NCI-H146 (cell line): ENCODE measurements around the gene RGS10.
"Not testable (repeated sequence)": the region's sequence is repeated elsewhere in the genome, so short reads cannot be mapped to it uniquely, and the experiment has no call there.

Experiments used
- DNase-seq: peaks from one replicate; lab custom pipeline; 2025; lab: John Stamatoyannopoulos, UW

Gene RGS10

DNA sequence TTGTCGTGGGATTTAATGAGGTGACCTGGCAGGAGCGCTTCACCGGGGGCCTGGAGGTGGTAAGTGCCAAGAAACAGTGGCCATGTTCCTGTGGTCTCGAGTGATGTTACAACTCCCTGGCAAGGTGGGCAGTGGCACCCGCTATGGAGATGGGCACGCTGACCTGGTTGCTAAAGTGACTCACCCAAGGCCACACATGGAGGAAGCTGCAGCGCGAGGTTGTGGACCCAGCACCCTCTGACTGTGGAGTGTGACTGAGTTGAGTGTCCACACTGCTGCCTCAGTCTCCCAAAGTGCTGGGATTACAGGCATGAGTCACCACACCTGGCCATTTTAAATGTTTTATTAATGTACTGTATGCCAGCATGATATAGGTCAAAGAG lies 73.2 kb downstream of the RGS10 start:
- DNase-seq = no peak

DNA sequence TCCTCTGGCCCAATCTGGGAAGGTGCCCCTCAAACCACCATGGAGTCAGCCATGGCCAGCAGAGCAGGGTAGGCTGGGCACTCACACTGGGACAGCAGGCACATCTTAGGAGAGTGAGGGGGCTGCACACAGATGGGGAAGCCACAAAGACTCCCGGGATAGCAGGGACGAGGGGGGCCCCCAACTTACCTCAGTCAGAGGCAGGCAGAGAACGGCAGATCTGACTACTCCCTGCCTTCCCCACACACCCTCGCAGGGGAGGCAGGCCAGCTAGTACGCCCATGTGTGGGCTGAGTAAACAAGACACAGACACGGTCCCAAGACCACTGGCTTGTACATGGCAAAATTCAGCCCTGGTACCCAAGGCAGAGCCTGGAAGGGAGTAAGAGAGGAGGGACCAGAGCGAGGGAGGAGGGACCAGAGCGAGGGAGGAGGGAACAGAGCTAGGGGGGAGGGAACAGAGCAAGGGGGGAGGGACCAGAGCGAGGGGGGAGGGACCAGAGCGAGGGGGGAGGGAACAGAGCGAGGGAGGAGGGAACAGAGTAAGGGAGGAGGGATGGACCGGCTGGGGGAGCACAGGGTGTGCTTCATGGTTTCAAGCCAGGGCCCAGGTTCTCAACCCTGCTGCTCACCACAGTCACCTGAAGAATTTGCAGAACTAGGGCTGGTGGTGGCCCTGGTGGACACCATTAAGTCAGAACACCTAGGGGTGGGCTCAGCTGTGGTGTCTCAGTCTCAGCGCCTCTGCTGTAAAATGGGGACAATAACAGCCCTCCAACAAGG lies 73.8 kb downstream of the RGS10 start:
- DNase-seq = no peak

DNA sequence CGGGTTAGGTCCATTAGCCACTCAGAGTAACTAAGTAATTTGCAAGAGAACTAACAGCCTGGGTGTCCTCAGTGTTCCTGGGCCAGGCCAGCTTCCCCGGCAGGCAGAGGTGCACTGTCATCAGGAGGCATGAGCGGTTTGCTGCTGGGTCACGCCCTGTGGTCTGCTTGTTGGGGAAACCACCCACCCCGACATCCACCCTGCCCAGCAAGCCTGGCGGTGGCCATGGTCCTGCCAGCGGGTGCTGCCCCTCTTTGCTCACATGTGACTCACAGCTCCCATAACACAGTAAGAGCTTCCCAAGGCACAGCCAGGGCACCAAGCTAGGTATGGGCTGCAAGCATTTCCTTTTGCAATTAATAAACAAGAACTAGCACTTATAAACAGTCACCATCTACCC lies 75.9 kb downstream of the RGS10 start:
- DNase-seq = no peak

DNA sequence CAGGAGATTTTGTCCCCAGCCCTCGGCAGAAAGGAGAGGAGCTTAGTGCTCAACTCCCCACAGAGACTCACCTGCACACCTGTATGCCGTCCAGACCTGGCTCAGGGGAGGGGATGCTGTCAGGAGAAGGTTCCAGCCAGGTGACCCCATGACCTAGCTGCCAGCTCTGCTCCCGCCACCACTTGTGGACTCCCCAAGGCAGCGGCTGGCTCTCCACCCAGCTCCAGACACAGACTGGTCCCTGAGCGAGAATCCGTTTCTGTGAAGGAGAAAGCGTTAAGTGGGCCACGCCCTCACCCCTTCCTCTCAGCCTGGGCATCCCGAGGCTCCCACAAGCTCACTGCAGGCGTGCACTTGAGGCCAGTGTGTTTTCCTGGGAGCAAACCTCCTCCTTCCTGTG lies 76.4 kb downstream of the RGS10 start:
- DNase-seq = no peak

DNA sequence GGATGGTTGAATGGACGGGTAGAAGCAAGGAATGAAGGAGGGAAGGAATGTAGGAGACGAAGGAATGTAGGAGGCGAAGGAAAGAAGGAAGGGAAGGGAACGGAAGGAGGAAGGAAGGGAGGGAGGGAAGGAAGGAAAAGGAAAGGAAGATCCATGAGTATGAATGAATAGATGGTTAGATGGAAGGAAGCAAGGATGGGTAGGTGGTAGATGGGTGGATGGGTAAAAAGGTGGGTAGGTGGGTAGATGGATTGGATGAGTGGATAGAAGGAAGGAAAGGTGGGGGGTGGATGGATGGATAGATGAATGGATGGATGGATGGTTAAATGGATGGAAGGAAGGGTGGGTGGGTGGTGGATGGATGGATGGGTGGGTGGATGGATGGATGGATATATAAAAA lies 77.4 kb downstream of the RGS10 start:
- no peak for DNase-seq

DNA sequence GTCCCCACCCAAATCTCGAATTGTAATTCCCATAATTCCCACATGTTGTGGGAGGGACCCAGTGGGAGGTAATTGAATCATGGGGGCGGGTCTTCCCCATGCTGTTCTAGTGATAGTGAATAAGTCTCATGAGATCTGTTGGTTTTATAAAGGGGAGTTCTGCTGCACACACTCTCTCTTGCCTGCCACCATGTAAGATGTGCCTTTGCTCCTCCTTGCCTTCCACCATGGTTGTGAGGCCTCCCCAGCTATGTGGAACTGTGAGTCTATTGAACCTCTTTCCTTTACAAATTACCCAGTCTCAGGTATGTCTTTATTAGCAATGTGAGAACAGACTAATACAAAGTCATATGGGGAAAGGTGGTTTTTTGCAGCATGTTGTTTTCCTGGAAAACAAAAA lies 79.3 kb downstream of the RGS10 start:
- not testable (repeated sequence) for DNase-seq

DNA sequence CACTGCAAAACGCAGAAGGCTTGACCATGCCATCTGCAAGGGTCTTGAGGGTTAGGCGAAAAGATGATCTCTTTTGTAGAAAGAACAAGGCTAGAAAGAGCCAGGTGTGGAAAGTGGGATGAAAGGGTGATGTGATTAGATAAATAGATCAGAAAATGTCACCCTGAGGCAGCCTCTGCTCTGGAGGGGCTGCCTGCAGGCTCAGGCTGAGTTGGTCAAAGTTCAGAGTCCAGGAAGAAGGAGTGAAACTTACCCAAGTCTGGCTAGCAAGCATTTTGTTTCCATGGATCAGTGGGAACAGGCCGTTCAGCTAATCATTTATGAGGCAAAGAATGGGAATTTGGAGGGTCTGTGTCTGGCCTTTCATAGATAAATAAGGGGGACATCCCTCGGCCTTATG lies 79.7 kb downstream of the RGS10 start:
- no peak for DNase-seq

DNA sequence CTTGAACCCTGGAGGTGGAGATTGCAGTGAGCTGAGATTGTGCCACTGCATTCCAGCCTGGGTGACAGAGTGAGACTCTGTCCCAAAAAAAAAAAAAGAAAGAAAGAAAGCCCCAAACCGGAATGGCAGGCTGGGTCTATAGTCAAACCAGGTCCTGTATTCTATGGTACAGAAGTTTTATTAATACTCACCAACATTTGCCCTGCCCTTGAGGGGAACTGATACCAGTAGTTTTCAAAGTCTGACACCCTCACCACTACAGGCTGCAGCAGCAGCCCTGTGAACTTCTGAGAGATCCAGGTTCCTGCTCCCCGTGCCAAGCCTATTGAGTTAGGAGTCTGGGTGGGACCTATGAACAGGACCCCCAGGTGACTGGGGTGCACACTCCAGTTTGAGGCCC lies 80.6 kb downstream of the RGS10 start:
- no peak for DNase-seq

DNA sequence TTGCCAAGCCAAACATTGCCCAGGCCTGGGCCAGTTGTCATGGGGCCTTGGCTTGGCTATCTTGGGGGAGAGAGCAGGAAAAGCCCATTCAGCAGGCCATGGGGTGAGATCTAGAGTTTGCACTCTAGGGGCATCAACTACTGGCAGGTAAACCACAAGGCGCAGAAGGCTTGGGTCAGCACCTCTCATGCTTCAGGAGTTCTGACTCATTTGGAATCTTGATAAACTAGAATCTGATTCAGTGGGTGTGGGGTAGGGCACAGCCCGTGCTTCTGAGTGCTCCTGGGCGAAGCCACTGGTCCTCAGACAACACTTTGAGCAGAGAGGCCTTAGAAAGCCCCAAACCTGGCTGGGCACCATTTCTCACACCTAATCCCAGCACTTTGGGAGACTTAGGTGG lies 81.1 kb downstream of the RGS10 start:
- DNase-seq = no peak

DNA sequence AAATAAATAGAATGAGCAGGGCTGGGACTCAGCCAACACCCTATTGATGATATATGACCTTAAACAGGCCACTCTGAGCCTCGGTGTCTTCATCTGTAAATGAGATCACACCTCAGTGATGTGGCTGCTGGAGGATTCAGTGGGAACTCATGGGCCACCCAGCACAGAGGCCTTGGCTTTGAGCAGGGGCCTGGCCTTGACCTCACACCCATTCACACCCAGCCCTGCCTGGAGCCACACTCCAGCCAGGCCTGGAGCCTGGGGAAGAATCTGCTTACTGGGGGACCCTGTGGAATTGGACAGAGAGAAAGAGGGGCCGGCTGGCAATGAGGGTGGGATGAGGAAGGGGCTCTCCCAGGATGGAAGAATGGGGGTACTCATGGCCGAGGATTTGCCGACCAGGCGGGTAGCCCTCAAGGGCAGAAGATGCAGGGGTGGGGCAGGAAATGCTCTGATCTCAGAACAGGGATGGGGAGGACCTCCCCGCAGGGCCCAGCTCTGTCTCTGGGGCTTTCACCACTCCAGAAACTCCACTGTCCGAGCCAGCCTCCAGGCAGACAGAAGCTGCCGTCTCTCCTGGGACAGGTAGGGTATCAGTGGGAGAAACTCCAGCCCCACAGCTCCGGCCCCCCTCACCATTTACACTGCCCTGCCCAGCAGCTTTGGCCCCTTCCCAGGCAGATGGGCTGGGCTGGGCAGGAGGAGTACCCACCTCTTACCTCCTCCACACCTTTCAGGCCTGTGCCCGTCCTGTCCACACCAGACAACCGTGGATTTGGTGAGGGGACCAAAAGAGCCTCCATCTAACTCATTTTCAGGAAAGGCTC lies 81.9 kb downstream of the RGS10 start:
- DNase-seq = no peak

DNA sequence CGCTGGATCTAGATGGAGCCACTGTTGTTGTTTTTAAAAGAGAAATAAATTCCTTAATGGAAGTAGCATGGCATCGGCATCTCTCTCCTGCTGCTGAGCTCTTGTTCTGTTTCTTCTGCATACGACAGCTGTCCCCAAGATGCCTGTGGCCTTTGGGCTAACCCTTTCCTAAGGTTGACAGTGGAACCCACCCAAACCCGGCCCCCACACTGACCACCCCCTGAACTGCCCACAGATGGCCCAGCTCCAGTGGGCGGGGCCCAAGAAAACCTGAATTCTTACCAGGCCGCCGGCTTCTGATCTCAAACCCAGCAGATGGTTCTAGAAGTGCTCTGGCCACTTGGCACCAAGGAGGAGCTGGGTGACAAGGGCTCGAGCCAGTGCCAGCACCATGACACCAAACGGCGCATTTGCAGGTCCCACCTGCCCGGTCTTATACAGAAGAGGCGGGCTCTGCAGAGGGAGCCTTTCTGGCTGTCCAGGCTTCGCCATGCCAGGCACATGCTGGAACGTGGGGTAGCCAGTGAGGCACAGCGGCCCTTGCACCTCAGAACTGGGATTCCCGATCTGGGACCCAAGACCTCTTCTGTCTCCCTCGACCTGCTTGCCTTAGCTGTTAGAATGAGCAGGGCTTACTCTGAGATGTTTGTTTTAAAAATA lies 82.7 kb downstream of the RGS10 start:
- no peak for DNase-seq

DNA sequence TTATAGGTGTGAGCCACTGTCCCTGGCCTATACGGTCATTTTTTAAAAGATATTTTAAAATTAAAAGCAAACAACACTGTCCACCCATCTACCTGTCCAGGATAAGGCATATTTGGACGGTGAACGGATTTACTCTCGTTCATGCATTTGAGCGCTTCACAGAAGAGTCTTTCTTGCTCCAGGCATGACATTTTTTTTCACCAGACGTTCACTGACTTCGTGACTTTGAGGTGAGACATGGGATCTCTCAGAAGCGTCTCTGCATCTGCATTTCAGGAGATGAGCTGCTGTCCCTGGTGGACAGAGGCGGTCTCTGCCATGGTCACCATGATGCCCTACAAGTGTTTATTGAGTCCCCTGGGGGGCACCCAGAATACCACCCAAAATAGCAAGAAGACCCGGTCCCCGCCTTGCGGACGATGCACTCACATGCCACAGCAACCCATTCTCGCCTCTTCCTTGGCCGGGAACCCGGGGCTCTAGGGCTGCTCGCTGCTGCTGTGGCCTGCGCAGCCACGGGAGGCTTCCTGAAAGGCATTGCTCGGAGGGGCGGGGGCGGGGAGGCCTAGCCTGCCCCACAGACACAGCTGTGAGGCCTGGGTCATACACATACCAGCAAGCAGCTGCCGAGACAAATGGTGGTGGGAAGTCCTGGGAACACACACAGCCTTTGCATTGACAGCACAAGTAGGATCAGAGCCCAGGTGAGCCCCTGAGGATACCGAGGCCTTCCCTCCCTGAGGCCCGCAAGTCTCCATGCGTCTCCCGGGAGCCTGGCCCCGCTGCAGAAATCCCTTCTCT lies 84.4 kb downstream of the RGS10 start:
- no peak for DNase-seq

DNA sequence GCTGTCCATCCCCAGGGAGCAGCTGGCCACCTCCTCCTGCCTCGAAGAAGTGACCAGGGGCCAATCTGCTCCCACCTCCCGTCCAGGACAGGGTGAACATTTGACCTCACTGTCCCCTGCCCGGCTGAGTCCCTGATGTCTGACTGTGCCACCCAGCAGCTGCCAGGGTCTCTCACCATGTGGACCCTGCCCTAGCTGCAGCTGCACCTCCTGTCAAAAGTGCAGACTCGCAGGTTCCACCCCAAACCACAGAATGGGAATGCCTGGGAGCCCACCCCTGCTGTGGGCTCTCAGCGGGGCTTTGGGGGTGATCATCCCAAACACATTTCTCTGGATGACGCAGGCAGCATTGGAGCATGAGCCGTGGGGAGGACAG lies 86.1 kb downstream of the RGS10 start:
- DNase-seq = no peak

DNA sequence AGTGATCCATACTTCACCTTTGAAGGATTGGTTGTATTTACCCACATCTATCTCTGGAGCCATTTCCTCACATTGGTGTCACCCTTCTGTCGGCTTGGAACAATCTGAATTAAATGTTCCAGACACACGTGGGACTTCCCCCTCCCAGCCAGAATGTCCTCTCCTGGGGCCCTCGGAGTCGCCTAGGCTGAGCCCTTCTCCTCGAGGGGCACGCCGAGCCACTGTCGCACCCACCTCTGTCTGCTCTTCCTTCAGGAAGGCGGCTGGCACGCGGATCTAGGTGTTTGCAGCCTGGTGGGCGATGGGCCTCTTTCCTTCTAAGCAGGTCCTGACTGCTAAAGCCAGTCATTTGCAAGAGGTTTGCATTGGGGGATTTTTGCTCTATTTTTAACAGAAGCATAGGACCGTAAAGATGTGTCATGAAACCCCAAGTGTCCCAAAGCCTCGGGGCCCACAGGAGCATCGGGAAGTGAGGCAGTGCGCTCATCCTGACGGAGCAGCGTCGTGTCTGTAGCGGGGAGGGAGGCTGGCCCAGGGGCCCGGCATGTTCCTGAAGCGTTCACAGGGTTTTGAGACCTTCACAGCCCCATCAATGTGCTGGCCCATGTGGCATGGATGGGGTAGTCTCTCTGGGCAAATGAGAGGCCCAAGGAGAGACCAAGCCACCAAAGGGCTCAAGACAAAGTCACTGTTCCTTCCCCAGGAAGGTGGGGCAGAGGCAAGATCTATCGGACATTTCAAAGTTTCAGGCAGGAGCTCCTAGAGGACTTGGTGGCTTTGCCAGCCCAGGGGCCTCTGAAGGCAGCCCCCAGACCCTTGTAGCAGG lies 86.7 kb downstream of the RGS10 start:
- DNase-seq = no peak

DNA sequence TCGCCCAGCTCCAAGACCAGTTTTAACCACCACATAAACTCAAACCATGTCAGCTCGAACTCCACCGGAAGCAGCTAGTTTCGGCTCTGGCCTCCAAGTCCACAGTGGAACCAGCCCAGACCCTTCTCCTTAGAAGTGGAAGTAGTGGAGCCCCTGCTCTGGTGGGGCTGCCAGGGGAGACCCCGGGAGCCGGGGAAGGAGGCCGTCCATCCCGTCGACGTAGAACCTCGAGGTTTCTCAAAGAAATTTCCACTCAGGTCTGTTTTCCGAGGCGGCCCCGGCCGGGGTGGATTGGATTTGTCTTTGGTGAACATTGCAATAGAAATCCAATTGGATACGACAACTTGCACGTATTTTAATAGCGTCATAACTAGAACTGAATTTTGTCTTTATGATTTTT lies 87.5 kb downstream of the RGS10 start:
- no peak for DNase-seq

DNA sequence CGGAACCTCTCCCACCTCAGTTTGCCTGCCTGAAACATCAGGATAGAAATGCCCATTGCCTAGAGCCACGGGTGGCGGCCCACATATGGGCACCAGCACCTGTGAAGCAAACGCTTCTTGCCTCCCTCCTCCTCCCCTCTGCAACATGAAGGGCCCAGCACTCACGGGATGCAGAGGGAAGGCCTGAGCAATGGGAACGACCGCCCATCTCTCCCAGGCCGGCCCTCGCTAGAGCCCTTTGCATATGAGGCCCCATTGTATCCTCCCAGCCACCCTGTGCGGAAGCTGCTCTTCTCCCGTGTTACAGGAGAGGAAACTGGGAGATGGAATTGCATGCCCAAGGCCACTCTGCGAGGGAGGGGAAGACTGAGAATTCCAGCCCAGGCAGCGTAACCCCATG lies 88.2 kb downstream of the RGS10 start:
- DNase-seq = no peak

DNA sequence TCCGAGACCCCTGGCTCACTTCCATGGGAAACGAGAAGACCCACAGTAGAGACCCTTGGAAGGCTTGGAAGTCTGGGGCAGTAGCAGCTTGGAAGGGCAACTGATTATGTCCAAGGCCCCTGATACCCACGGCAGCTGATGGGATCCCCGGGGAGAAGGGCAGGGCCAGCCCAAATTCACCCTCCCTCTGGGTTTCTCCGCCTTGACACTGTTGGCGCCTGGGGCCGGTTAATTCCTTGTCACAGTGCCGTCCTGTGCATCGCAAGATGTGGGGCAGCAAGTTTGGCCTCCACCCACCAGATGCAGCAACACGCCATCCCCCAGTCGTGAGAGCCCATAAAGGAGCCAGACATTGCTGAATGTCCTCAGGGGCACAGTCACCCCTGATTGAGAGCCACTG lies 89.2 kb downstream of the RGS10 start:
- DNase-seq = no peak

DNA sequence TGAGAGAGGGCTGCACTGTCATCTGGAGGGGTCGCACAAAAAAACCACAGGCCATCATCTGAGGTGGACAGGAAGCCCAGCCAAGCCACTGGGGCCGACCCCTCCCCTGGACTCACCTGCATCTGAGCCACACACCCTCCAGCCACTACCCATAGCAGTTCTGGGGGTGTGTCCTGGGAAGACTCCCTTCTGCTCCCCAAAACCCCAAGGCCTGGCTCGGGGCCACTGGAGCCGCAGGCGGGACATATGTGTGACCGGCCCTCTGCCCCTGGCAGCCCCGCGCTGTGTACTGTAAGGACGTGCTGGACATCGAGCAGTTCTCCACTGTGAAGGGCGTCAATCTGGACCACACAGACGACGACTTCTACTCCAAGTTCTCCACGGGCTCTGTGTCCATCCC lies 90.1 kb downstream of the RGS10 start:
- DNase-seq = no peak

DNA sequence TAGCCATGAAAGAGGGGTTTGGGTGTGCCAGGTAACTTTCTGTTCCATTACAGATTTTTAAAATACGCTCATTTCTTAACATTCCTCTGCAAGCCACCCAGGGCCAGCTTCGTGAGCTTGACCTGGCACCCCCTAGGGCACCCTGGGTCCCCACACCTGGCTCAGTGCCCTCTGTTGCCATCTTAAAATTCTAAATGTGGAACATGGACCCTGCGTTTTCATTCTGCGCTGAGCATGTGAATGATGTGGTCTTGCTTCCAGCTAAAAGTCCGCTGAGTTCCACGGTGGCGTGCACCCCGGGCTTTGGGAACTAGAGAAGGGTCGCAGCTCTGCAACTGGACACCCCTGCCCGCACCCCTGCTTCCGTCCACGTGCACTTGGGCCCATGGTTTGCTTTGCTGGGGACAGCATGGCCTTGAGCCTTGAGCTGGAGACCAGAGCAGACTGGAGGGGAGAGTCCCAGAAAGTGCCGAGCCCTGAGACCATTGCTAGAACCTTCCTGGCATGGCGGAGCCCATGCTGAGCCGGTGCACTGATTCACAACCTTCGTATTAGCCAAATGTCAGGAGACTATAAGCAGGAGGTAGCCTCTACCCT lies 91.1 kb downstream of the RGS10 start:
- no peak for DNase-seq

DNA sequence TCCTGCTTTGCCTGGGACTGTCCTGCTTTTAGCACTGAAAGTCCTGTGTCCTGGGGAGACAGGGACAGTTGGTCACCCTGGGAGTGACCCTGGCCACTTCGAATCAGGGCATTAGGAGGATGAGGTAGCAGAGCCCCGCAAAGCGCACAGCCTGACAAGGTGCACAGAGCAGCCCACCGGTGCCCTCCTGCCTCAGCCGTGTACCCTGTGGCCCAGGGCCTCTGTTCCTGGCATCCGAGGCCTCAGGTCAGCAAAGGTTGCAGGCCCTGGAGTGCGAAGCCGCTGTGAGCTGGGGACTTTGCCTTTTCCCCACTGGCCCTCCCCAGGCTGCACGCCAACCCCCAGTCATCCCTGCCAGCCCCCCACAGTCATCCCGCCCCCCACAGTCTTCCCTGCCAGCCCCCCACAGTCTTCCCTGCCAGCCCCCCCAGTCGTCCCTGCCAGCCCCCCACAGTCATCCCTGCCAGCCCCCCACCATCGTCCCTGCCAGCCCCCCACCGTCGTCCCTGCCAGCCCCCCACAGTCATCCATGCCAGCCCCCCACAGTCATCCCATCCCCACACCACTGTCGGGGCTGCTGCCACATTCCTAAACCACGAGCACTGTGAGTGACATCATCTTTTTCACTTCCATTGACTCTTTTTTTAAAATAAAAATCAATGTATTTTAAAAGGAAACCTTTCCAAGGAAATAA lies 91.8 kb downstream of the RGS10 start:
- no peak for DNase-seq
